HCT116 (cell line): ENCODE results near the gene SPIN2B.

Experiments used
- POLR2A ChIP-seq: IDR thresholded peaks from 2 replicates; pipeline ENCODE4 v1.7.0; 2011; ENCODE audit warnings: borderline replicate concordance; ENCODE audit not compliant: insufficient read depth, insufficient read length; ENCODE audit errors: extremely low read depth
- TCF7L2 ChIP-seq: IDR thresholded peaks from 2 replicates; pipeline ENCODE4 v1.7.0; 2011; ENCODE audit warnings: borderline replicate concordance, inconsistent platforms; ENCODE audit not compliant: insufficient read depth, insufficient read length; ENCODE audit errors: extremely low read depth

- TF ChIP-seq TCF7L2 (no peak), POLR2A (no peak)
Observed at GRCh38 chrX:57121816-57122215, 468 bp upstream of the SPIN2B start.
